ENCODE data around the gene ZNF215.

DNA sequence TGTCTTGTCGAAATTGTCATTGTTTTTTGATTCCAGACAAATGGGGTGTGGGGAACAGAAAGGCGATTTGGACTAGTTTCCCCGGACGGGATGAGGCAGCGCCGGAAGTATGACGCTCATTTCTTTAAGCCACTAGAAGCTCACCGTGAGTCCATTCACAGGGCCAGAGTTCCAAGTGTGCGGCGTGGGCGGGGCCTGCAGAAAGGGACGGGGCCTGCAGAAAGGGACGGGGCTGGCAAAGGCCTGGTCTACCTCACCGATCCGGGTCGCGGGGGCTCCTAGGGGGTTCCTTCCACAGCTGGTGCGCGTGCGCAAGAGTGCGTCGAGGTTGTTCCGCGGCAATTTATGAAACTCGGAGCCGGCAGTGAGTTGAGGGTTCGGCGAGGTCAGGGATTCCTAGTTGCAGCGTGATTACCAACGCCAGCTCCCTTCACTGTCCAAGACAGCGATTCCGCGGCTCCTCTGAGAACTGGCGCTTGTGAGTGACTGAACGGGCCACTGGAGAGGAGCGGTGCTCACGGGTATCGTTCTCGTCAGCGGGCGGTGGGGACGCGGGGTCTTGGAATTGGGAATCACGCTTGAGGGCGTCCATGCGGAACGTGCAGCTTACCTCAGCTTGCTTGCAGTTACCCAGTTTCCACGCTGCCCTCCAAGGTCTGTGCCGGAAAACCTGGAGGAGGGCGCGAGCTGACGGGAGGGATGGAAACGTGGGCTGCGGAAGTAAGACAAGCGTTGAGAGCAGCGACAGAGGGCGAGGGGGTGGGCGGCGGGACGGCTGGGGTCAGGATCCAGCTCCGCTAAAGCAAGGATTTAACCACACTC, at the start of gene ZNF215:
- no peak for TF ChIP-seq POLR2A (IDR thresholded peaks at IDR 0.05; ENCODE audit: low read length)
- TF ChIP-seq HDAC2 (IDR thresholded peaks at IDR 0.05), result no peak
- TF ChIP-seq HOXB13 (CRISPR knock-in tag; IDR thresholded peaks at IDR 0.05; ENCODE audit: low read depth), result no peak
- no peak for TF ChIP-seq ZFP36 (IDR thresholded peaks at IDR 0.05; ENCODE audit: borderline replicate concordance, partially characterized antibody)
- TF ChIP-seq, protein P1, sequence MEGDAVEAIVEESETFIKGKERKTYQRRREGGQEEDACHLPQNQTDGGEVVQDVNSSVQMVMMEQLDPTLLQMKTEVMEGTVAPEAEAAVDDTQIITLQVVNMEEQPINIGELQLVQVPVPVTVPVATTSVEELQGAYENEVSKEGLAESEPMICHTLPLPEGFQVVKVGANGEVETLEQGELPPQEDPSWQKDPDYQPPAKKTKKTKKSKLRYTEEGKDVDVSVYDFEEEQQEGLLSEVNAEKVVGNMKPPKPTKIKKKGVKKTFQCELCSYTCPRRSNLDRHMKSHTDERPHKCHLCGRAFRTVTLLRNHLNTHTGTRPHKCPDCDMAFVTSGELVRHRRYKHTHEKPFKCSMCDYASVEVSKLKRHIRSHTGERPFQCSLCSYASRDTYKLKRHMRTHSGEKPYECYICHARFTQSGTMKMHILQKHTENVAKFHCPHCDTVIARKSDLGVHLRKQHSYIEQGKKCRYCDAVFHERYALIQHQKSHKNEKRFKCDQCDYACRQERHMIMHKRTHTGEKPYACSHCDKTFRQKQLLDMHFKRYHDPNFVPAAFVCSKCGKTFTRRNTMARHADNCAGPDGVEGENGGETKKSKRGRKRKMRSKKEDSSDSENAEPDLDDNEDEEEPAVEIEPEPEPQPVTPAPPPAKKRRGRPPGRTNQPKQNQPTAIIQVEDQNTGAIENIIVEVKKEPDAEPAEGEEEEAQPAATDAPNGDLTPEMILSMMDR (IDR thresholded peaks at IDR 0.05), result no peak
- TF ChIP-seq ZSCAN20 (CRISPR knock-in tag; IDR thresholded peaks at IDR 0.05), result no peak
- TF ChIP-seq, protein P2, sequence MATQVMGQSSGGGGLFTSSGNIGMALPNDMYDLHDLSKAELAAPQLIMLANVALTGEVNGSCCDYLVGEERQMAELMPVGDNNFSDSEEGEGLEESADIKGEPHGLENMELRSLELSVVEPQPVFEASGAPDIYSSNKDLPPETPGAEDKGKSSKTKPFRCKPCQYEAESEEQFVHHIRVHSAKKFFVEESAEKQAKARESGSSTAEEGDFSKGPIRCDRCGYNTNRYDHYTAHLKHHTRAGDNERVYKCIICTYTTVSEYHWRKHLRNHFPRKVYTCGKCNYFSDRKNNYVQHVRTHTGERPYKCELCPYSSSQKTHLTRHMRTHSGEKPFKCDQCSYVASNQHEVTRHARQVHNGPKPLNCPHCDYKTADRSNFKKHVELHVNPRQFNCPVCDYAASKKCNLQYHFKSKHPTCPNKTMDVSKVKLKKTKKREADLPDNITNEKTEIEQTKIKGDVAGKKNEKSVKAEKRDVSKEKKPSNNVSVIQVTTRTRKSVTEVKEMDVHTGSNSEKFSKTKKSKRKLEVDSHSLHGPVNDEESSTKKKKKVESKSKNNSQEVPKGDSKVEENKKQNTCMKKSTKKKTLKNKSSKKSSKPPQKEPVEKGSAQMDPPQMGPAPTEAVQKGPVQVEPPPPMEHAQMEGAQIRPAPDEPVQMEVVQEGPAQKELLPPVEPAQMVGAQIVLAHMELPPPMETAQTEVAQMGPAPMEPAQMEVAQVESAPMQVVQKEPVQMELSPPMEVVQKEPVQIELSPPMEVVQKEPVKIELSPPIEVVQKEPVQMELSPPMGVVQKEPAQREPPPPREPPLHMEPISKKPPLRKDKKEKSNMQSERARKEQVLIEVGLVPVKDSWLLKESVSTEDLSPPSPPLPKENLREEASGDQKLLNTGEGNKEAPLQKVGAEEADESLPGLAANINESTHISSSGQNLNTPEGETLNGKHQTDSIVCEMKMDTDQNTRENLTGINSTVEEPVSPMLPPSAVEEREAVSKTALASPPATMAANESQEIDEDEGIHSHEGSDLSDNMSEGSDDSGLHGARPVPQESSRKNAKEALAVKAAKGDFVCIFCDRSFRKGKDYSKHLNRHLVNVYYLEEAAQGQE (IDR thresholded peaks at IDR 0.05), result no peak
- TF ChIP-seq MAFK (IDR thresholded peaks at IDR 0.05; ENCODE audit: partially characterized antibody), result no peak
- TF ChIP-seq EHMT2 (IDR thresholded peaks at IDR 0.05; ENCODE audit: low read depth), result no peak
- no peak for TF ChIP-seq EP300 (IDR thresholded peaks at IDR 0.05)
- TF ChIP-seq RFX5 (IDR thresholded peaks at IDR 0.05), result no peak

All from A549 (cell line).